Mucosa of stomach (tissue), 1 donor: ENCODE measurements around the gene TMC6.

Experiments
- H3K27me3 ChIP-seq: one replicate; pipeline ENCODE4 v1.7.0; 2013; ENCODE audit warnings: mild to moderate bottlenecking, low read length; ENCODE audit not compliant: control insufficient read depth, insufficient read depth
- H3K36me3 ChIP-seq: one replicate; pipeline ENCODE4 v1.7.0; 2013; ENCODE audit warnings: low read length; ENCODE audit not compliant: control insufficient read depth, insufficient read depth
- H3K4me1 ChIP-seq: one replicate; pipeline ENCODE4 v1.7.0; 2013; ENCODE audit warnings: mild to moderate bottlenecking, low read length; ENCODE audit not compliant: control insufficient read depth, insufficient read depth
- H3K4me3 ChIP-seq: one replicate; pipeline ENCODE4 v1.7.0; 2013; ENCODE audit warnings: low read length
- H3K9ac ChIP-seq: one replicate; pipeline ENCODE4 v1.7.0; 2013; ENCODE audit warnings: mild to moderate bottlenecking, low read length, moderate library complexity
- H3K9me3 ChIP-seq: one replicate; pipeline ENCODE4 v1.7.0; 2013; ENCODE audit warnings: mild to moderate bottlenecking, low read length, moderate library complexity; ENCODE audit not compliant: control insufficient read depth
- donor health status: Pancreatic carcinoma.

Gene TMC6

DNA sequence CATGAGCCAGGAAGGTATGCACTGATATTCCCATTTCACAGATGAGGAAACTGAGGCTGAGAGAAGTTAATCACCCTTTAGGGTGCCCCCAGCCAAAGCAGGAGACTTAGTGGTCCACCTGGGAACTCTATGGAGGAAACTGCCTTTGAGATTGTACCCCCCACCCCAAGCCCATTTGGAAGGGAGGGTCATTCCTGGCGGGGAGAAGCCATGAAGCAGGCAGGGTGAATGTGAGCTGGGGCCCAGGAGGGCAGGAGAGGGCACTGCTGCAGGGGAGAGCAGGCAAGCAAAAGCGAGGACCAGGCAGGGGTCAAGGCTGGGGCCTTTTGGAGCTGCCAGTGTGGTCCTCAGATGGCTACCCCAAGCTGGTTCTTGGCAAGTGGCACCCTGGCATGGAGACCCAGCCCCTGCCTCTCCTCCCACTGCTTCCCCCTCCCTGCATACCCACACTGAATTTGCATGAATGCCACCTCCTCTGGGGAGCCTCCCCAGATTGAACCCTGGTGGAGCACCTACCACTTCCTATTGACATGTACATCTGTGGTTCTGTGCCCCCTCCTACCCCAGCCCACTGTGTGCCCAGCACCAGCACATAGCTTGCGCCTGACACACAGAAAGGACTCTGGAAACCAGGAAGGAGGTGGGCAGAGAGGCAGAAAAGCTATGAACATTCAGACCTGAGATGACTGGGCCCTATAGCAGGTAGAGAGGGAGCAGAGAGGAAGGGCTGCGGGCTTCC lies 965 bp upstream of the TMC6 start:
- Histone ChIP-seq H3K4me3 (no peak overlapping the region), H3K4me1 (peaks cover 47% of the 10 kb centered on the region), H3K36me3 (no peaks in the 10 kb centered on the region), H3K9ac (no peak overlapping the region), H3K27me3 (peaks cover 23% of the 10 kb centered on the region), H3K9me3 (no peaks in the 10 kb centered on the region)

DNA sequence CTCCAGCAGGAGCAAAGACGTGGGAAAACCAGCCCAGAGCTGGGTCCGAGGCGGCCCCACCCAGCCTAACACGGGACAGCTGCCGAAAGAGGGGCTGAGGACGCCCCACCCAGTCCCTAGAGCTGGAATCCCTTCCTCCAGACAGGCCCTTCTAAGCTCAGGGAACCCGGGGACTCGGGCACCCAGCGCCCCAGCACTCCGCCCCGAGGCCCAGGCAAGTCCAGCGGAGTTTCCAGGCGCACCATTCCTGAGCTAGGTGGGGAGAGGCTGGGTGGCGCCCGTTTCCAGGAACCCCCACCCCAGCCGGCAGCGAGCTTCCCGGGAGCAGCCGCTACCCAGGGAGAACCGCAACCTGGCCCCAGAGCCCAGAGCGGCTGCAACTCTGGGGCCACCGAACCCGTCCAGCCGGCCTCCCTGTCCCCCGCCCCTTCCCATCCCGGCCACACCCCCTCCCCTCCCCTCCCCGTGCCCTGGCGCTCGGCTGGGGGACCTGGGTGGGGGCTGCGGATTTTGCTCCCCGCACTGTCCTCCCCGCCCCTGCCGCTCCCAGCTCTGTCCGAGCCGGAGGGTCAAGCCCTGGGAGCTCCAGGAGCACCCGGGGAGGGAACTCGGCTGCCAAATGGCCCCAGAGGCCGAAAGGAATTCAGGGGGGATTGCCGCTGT lies 536 bp downstream of the TMC6 start:
- peaks cover 47% of the 10 kb centered on the region for H3K4me1 ChIP-seq
- H3K27me3 ChIP-seq = peaks cover 23% of the 10 kb centered on the region
- H3K4me3 ChIP-seq = no peak overlapping the region
- peak overlapping the region; percentile 70 for H3K9ac ChIP-seq
- no peaks in the 10 kb centered on the region for H3K9me3 ChIP-seq
- H3K36me3 ChIP-seq = peaks cover 4% of the 10 kb centered on the region

- Histone ChIP-seq H3K36me3 (peaks cover 4% of the 10 kb centered on the region), H3K9me3 (no peaks in the 10 kb centered on the region), H3K4me3 (no peak overlapping the region), H3K27me3 (peaks cover 19% of the 10 kb centered on the region), H3K4me1 (peaks cover 42% of the 10 kb centered on the region), H3K9ac (peak overlapping the region; percentile 70)
Observed at GRCh38 chr17:78127239-78127887, 1.2 kb downstream of the TMC6 start.

- no peaks in the 10 kb centered on the region for H3K9me3 ChIP-seq
- peaks cover 4% of the 10 kb centered on the region for H3K36me3 ChIP-seq
- H3K4me3 ChIP-seq = no peak overlapping the region
- no peak overlapping the region for H3K9ac ChIP-seq
- H3K27me3 ChIP-seq = peaks cover 17% of the 10 kb centered on the region
- H3K4me1 ChIP-seq = peaks cover 37% of the 10 kb centered on the region
Observed at GRCh38 chr17:78126895-78127238, 1.7 kb downstream of the TMC6 start.

GRCh38 chr17:78125976-78126894 lies 2.3 kb downstream of the TMC6 start:
- Histone ChIP-seq H3K9ac (no peak overlapping the region), H3K4me1 (peaks cover 35% of the 10 kb centered on the region), H3K36me3 (peaks cover 4% of the 10 kb centered on the region), H3K9me3 (no peaks in the 10 kb centered on the region), H3K27me3 (peaks cover 15% of the 10 kb centered on the region), H3K4me3 (no peak overlapping the region)

- Histone ChIP-seq H3K27me3 (peaks cover 7% of the 10 kb centered on the region), H3K36me3 (peaks cover 4% of the 10 kb centered on the region), H3K9ac (no peak overlapping the region), H3K9me3 (no peaks in the 10 kb centered on the region), H3K4me3 (no peak overlapping the region), H3K4me1 (peaks cover 35% of the 10 kb centered on the region)
Observed at GRCh38 chr17:78125138-78125913, 3.2 kb downstream of the TMC6 start.

- Histone ChIP-seq H3K9me3 (no peaks in the 10 kb centered on the region), H3K27me3 (peaks cover 7% of the 10 kb centered on the region), H3K36me3 (peaks cover 4% of the 10 kb centered on the region), H3K9ac (no peak overlapping the region), H3K4me1 (peaks cover 34% of the 10 kb centered on the region), H3K4me3 (no peak overlapping the region)
Observed at GRCh38 chr17:78124836-78125137, 3.8 kb downstream of the TMC6 start.

- H3K36me3 ChIP-seq = peaks cover 4% of the 10 kb centered on the region
- no peak overlapping the region for H3K4me3 ChIP-seq
- H3K27me3 ChIP-seq = peaks cover 3% of the 10 kb centered on the region
- H3K4me1 ChIP-seq = peaks cover 29% of the 10 kb centered on the region
- no peak overlapping the region for H3K9ac ChIP-seq
- H3K9me3 ChIP-seq = no peaks in the 10 kb centered on the region
Observed at GRCh38 chr17:78124081-78124835, 4.3 kb downstream of the TMC6 start.

GRCh38 chr17:78123258-78123929 lies 5.2 kb downstream of the TMC6 start:
- no peak overlapping the region for H3K4me3 ChIP-seq
- H3K36me3 ChIP-seq = peaks cover 4% of the 10 kb centered on the region
- no peaks in the 10 kb centered on the region for H3K9me3 ChIP-seq
- no peaks in the 10 kb centered on the region for H3K27me3 ChIP-seq
- peaks cover 23% of the 10 kb centered on the region for H3K4me1 ChIP-seq
- no peak overlapping the region for H3K9ac ChIP-seq

DNA sequence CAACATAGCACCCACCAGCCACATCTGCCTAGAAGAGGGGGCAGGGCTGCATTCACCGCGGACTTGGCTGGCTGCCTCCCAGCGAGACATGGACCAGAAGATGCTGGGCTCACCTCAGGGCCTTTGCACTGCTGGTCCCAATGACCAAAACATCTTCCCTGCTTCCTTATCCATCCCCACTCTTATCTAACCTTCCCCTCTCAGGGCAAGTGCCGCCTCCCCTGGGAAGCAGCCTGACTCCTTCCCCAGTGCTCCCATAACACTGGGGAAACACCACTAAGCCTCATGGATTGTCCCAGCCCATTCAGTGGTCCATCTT lies 5.7 kb downstream of the TMC6 start:
- no peaks in the 10 kb centered on the region for H3K9me3 ChIP-seq
- peaks cover 20% of the 10 kb centered on the region for H3K4me1 ChIP-seq
- H3K36me3 ChIP-seq = peaks cover 4% of the 10 kb centered on the region
- H3K9ac ChIP-seq = no peak overlapping the region
- H3K27me3 ChIP-seq = no peaks in the 10 kb centered on the region
- H3K4me3 ChIP-seq = no peak overlapping the region
